HG03457 (cell line): Measurements from ENCODE around the gene PIK3CD.
"Not testable (repeated sequence)": the region's sequence is repeated elsewhere in the genome, so short reads cannot be mapped to it uniquely, and the experiment has no call there.

Source experiments
- ATAC-seq: cut with Tn5 transposase; IDR thresholded peaks from one replicate; pipeline ENCODE4 v1.9.1; 2021; ENCODE audit warnings: moderate number of reproducible peaks; ENCODE audit not compliant: unreplicated experiment

Gene PIK3CD

DNA sequence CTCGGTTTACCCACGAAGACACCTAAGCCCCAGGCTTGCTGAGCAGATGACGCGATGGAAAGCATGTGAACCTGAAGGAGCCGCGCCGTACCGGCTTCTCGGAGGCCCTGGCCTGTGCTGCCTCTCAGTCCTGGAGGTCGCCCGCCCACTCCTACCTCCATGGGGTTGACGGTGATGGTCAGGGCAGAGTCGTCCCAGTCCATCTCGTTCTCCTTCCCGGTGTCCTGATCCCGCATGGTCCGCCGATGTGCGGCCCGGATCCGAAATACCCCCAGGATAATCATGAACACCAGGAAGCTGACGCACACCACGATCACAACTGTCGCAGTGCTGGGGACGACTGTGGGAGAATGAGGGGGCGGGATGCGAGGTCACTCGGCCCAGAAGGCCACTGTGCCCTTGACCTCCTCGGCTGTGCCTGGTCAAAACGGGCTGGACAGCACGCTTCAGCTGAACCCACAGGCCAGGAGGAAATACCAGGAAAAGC lies 79.6 kb downstream of the PIK3CD start:
- ATAC-seq, result no peak

DNA sequence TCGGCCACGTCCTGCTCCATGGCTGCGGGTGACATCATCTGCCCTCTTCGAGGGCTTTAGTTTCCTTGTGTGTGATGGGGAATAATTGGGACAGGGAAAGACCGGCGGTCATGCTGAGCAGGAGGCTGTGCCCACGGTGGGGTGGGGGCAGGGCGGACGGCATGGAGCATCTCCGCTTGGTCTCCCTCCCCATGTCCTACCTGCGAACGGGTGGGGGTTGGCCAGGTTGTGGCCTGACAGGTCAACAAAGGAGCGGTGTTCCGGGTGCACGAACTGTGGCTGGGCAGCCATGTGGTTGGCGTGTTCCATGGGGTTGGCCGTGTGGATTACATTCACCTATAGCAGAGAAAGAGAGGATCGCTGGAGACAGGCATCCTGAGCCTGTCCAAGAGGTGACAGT lies 80.0 kb downstream of the PIK3CD start:
- ATAC-seq, result no peak

DNA sequence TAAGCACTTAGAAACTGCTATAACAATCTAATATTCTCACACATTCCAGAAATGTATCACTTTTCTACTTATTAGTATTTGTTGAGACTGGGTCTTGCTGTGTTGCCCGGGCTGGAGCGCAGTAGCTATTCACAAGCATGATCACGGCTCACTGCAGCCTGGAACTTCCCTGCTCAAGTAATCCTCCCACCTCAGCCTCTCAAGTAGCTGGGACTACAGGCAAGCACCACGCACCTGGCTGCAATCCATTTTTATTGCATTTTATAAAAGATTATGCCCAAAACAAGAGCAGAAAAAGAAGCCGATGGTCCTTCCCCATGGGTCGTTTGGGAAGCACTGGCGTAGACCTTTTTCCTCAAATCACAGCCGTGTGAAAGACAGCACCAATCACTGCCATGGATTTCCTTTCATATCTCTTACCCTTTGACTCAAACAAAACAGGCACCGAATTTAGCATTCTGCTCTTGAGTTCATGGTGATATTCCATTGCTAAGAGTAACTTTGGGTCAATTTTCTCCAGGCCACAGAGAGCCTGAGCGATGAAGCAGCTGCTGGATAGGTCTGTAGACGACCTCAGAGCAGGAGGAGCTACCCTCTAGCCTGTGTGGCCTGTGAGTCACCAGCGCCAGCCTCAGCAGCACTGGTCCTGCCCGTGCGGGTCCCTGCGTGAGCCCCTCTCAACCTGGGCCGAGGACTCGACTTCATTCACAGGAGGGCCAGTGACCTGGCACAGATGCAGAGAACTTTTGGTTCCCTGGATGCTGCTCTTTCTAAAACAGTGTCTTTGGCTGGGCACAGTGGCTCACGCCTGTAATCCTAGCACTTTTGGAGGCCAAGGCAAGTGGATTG lies 80.8 kb downstream of the PIK3CD start:
- ATAC-seq, result no peak

DNA sequence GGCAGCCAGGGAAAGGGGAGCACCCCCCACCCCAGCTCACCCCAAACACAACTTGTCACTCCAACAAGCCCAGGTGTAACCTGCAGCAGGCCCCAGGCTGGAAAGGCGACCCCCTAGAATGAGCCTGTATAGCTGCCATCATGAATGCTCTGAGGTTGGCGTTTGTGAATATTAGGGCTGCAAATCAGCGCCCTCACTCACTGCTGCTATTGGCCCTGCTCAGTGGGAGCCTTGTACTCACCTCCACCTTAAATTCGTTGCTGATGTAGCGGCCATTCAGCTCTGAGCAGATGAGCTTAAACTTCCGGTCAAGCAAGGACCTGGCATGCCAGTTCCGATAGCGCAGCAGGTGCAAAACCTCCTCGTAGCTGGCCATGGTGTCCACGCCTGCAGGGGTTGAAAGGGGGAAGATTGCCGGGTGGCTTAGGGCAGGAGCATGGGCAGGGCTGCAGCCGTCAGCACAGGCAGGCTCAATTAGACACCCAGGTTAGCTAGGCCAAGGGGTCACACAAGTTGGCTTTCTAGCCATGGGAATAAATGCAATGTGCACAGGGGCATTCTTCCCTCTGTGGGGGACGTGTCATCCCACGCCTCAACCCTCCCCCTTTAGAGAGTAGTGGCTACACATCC lies 81.7 kb downstream of the PIK3CD start:
- ATAC-seq, result no peak

DNA sequence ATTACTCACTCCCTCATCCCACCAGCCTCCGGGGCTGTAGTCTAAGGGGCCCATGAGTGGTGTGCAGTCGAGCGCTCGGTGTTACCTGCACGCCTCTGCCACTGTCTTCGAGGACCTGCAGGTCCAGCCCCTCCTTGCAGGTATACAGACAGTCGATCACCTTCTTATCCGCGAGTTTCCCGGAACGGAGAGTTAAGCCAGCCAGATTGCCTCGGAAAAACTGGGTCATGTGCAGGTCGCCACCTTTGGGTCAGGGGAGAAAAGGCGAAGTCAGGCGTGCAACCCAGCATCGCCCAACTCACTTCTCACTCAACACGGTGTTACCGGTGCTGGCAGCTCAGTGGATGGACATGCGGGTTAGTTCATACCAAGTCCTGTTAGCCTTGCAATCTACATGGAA lies 84.3 kb downstream of the PIK3CD start:
- ATAC-seq, result no peak

DNA sequence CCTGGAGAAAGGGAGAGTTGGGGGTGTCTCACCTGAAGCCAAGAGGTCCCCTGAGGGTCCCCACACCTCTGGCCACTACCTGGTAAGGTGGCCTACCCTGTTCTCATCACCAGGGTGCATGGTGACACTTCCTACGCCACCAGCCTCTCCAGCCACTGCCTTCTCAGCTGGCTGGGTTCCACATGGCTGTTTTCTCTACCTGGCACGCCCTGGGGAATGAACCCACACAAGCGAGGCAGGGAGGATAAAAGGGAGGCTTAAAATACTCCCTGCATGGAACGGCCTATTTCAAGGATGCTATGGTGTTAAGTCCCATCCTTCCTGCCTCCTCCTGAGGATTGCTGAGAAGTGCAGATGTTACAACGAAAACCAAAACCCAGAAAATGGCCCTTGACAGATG lies 84.7 kb downstream of the PIK3CD start:
- ATAC-seq, result no peak

DNA sequence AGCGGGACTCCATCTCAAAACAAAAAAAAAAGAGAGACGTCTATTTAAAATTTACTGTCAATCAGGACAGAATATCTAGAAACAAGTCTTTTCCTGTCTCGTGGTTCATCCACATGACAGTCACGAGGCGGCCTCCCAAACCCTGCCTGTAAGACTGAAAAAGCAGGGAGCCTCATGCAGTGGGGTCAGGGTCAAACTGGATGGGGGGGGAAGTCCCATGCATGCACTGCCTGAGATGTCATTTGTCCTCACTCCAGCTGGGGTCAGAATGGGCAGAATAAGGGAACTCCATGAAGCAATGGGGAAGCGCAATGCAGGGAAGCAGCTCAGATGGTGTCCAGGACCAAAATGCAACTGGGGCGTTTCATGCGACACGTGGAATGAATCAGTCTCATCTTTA lies 85.5 kb downstream of the PIK3CD start:
- ATAC-seq, result no peak

DNA sequence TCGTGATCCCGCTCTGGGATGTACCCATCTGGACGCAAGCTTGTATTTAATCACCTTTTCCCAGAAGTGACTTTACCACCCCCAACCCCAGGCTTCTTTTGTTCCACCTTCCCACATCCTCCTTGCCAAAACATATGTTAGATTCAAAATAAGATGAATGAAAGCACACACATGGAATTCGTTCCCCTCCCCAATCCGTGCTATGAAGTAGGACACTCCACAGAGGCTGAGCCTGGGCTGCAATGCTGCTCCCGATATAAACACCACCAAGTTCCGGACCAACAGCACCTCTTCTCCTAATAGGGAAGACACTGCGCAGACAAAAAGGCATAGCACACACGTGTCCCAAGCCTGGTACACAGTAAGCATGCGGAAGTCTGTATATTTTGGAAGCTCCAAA lies 86.1 kb downstream of the PIK3CD start:
- ATAC-seq, result no peak

DNA sequence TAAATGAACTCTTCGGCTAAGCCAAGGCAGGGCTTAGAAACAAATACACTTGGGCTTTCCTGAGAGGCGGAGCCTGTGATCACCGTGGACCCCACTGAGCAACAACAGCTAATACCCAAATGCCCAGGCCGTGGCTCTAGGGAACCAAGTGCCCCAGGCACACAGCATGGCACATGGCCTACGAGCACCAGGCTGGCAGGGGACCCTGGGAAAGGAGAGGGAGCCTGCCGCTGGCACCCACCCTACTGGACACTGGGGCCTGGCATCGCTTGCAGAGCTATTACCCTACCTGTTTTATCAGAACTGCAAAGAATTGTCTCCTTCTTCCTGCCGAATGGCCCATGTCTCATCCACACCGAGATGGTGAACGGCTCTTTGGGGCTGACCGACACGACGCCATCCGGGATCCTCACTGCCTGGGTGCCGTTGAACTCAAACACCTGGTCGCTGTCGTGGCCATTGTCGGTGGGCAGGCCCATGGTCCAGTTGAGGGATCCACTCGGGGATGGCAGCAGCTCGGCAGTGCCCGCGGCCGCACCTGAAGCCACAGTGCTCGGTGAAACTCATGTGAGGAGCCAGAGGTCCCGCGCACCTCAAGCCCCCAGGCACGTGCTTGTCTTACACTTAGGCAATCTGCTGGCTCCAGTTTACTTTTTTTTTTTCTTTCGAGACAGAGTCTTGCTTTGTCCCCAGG lies 92.7 kb downstream of the PIK3CD start:
- ATAC-seq, result no peak

DNA sequence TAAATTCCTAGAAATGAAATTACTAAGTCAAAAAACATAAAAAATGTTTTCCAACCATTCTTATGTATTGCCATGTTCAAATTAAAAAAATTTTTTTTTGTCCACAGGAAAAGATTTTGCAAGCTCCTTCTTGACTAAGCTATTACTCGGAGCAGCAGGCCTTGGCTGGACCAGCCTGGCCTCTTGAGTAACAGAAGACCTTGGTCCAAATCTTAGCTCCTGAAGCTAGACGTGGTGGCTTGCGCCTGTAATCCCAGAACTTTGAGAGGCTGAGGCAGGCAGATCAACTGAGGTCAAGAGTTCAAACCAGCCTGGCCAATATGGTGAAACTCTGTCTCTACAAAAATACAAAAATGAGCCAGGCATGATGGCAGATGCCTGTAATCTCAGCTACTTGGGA lies 94.7 kb downstream of the PIK3CD start:
- no peak for ATAC-seq

DNA sequence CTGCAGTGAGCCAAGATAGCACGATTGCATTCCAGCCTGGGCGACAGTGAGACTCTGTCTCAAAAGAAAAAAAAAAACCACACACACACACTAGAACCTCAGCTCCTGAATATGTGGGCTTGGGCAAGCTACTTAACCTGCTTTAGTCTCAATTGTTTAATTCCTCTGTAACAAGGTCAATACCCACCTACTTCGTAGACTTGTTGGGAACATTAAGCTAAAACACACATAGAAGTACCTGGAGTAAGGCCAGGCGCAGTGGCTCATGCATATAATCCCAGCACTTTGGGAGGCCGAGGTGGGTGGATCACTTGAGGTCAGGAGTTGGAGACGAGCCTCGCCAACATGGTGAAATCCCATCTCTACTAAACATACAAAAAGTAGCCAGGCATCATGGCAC lies 95.1 kb downstream of the PIK3CD start:
- ATAC-seq, result no peak

DNA sequence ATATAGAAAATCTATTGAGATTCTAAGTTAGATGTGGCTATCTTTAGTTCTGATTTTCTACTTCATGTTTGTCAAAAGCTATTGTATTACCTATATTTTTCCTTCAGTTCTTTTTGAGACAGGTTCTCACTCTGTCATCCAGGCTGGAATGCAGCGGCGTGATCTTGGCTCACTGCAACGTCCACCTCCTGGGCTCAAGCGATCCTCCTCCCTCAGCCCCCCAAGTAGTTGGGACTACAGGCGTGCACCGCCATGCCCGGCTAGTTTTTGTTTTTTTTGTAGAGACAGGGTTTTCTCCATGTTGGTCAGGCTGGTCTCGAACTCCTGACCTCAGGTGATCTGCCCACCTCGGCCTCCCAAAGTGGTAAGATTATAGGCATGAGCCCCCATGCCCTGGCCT lies 96.9 kb downstream of the PIK3CD start:
- not testable (repeated sequence) for ATAC-seq

DNA sequence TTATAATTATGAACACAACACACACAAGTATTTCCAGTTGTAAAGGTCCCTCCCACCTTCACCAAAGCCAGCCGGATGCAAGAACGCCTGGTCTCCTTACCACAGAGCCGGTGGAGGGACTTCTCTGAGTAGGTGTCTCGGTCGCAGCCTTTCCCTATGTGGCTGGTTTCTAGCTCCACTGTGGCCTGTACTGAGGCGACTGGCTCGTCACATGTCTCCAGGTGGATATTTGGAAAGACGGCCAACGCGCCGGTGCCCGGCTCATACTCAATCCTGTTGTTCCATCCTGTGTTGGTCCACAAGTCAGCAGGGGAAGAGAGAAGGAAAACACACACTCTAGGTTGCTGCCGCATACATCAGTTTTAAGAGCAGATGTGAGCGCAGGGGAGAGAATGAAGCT lies 97.8 kb downstream of the PIK3CD start:
- ATAC-seq, result no peak

DNA sequence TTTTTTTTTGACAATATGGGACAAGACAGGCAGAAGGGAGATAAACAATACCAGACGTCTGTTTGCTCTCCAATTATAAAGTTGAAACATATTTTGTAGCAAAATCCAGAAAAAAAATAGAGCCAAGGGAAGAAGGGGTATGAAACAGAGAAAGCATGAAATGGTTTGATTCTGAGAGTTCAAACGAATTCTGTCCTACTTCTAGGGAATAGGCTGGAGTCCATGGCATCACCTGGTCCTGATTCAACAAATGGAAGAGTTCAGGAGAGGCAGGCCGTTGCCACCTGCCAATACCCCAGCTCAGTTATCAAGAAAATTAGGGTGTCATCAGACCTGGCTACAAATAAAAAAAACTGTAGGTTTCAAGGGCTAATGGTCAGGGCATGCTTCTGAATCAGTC lies 100.4 kb downstream of the PIK3CD start:
- no peak for ATAC-seq

DNA sequence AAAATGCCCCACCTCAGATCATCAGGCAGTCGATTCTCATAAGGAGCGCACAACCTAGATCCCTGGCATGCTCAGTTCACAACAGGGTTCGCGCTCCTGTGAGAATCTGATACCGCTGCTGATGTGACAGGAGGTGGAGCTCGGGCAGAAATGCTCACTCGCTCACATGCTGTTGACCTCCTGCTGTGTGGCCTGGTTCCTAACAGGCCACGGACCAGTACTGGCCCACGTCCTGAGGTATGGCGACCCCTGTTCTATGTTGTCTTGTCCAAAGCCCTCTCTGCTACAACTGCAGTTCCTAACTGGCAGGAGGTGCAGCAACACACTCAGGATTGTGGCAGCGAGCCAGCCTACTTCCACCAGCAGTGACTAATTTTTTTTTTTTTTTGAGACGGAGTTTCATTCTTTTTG lies 101.6 kb downstream of the PIK3CD start:
- no peak for ATAC-seq

DNA sequence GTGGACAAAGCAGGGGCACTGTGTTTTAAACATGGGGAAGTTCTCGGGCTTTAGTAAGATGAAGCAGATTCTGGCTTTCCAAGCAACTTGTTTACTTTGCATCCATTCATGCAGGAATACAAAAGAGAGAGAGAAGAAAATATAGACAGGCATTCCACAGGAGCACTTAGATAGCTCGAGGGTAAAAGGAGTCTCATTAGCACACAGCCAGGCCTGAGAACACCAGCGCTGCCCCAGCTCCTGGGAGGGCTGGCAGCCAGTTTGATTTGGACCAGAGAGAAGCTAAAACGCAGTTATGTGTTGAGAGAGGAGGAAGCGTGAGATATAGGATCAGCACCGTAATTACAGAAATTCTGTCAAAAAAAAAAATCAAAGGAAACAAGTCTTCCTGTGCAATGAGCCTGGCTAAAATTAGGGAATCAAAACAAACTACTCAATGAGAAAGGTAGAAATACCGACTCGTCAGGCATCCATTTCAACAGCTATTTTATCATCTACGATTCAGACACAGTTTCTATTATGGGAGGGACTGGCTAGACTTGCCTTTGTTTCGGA lies 104.0 kb downstream of the PIK3CD start:
- no peak for ATAC-seq

DNA sequence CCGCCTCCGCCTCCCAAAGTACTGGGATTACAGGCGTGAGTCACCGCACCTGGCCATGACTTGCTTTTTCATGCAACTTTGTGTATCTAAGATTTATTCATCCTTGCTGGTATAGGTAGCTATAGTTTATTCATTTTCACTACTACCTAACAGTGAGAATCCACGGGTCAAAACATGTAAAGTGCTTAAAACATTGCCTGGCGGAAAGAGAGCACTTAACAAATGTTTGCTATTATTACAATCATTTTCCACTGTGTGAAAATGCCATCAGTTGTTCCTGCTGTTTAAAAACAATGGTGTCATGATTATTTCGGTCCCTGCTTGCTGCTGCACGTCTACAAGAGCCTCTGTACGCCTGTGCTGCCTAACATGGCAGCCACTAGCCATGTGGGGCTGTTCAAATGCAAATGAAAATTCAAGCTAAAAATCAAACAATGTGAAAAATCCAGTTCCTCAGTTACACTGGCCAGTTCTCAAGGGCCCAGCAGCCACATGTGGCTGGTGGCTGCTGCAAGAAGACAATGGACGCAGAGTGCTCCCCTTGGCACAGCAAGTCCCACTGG lies 107.1 kb downstream of the PIK3CD start:
- ATAC-seq, result no peak

DNA sequence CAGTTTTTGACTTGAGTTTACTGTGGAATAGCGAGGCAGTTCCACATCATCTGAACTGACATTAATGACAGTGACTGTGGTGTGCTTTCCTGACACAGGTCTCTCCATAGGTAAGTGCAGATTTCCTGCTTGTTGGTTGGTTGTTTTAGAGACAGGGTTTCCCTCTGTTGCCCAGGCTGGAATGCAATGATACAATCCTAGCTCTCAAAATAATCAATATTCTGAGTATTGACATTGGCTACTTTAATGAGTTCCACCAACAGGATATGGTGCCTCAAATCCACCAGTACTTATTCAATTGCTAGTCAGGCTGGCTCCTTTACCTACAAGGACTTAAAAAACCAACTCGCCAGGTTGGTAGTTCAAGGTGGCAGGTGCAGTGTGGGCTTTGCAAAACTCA lies 108.4 kb downstream of the PIK3CD start:
- no peak for ATAC-seq

DNA sequence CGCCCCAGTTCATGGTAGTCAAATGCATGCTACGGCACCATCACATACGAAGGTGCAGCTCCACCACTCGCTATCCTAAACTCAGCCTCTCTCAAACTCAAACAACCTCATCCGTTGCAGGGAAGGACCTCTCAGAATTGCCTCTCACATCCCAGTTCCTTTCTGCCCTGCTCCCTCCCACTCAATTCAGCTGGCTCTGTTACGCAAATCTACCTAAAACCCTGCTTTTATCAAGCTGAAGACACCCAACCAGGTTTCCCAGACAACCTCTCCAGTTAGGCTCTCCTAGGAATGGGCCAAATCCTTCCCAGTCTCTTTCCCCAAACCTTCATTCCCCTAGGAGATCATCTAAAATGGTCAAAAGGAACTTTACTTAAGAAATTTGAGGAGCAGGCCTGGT lies 109.3 kb downstream of the PIK3CD start:
- ATAC-seq, result no peak

DNA sequence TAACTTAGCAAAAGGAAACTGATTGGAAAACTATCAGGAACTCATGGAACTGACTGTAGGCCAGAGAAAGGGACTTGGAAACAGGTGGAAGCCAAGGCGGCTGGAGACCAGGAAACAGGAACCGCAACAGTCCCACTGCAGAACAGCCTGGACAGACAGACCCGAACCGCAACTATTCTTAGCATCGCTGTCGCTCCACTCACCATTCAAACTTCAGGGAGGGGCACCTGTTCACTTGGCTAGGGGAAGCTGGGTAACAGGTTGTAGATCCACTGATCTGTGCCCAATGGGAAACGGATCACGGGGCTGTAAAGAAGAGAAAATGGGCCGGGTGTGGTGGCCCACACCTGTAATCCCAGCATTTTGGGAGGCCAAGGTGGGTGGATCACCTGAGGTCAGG lies 110.3 kb downstream of the PIK3CD start:
- no peak for ATAC-seq

DNA sequence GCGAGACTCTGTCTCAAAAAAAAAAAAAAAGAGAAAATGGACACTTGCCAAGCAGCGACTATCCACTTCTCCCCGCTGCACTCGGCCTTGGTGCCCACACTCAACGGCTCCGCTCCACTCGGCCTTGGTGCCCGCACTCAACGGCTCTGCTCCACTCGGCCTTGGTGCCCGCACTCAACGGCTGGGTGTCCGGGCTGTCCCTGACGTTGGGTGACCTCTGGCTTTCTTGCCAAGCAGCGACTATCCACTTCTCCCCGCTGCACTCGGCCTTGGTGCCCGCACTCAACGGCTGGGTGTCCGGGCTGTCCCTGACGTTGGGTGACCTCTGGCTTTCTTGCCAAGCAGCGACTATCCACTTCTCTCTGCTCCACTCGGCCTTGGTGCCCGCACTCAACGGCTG lies 110.9 kb downstream of the PIK3CD start:
- not testable (repeated sequence) for ATAC-seq
